Fibroblast of villous mesenchyme (primary cell): ENCODE data around the gene MSL1. TPM values are rescaled to one million over a fixed set of nuclear protein-coding genes. Genes with fewer than 3 reads are reported as not detected.

Experiments
- DNase-seq: peaks from one replicate; pipeline ENCODE4 v3.0.0-alpha.2; 2010; ENCODE audit warnings: low read depth
- H3K4me3 ChIP-seq: 2 replicates; pipeline ENCODE4 v1.5.1; 2011; ENCODE audit warnings: low read depth, mild to moderate bottlenecking, low read length
- total RNA-seq: library from RNA; depleted of rRNA; stranded (reverse); fragments of >200 nt; gene quantifications from 2 replicates; pipeline ENCODE4 v1.2.3, GENCODE V29; 2012
- TF ChIP-seq, protein P1 (sequence below): IDR thresholded peaks from 2 replicates; pipeline ENCODE4 v1.5.1; 2012; ENCODE audit warnings: low read depth, mild to moderate bottlenecking, low read length; ENCODE audit not compliant: insufficient read depth

MSL1 gene, protein sequence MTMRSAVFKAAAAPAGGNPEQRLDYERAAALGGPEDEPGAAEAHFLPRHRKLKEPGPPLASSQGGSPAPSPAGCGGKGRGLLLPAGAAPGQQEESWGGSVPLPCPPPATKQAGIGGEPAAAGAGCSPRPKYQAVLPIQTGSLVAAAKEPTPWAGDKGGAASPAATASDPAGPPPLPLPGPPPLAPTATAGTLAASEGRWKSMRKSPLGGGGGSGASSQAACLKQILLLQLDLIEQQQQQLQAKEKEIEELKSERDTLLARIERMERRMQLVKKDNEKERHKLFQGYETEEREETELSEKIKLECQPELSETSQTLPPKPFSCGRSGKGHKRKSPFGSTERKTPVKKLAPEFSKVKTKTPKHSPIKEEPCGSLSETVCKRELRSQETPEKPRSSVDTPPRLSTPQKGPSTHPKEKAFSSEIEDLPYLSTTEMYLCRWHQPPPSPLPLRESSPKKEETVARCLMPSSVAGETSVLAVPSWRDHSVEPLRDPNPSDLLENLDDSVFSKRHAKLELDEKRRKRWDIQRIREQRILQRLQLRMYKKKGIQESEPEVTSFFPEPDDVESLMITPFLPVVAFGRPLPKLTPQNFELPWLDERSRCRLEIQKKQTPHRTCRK
- total RNA-seq: 64.4 and 73.0 TPM in 2 replicates

GRCh38 chr17:40121181-40122135 is at the start of gene MSL1:
Gene MSL1 (plus strand): TSS chr17:40121971. CDS start chr17:40122613, 642 bp downstream.
- TF ChIP-seq, protein P1, sequence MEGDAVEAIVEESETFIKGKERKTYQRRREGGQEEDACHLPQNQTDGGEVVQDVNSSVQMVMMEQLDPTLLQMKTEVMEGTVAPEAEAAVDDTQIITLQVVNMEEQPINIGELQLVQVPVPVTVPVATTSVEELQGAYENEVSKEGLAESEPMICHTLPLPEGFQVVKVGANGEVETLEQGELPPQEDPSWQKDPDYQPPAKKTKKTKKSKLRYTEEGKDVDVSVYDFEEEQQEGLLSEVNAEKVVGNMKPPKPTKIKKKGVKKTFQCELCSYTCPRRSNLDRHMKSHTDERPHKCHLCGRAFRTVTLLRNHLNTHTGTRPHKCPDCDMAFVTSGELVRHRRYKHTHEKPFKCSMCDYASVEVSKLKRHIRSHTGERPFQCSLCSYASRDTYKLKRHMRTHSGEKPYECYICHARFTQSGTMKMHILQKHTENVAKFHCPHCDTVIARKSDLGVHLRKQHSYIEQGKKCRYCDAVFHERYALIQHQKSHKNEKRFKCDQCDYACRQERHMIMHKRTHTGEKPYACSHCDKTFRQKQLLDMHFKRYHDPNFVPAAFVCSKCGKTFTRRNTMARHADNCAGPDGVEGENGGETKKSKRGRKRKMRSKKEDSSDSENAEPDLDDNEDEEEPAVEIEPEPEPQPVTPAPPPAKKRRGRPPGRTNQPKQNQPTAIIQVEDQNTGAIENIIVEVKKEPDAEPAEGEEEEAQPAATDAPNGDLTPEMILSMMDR: no peak
- H3K4me3 ChIP-seq: peak within 1 kb of the TSS; percentile 92
- peak; percentile 84 for DNase-seq

GRCh38 chr17:40072040-40072734 is 49.6 kb upstream of the MSL1 start:
- no peak overlapping the region for H3K4me3 ChIP-seq
- TF ChIP-seq, protein P1: no peak
- peak; percentile 52 for DNase-seq

DNA sequence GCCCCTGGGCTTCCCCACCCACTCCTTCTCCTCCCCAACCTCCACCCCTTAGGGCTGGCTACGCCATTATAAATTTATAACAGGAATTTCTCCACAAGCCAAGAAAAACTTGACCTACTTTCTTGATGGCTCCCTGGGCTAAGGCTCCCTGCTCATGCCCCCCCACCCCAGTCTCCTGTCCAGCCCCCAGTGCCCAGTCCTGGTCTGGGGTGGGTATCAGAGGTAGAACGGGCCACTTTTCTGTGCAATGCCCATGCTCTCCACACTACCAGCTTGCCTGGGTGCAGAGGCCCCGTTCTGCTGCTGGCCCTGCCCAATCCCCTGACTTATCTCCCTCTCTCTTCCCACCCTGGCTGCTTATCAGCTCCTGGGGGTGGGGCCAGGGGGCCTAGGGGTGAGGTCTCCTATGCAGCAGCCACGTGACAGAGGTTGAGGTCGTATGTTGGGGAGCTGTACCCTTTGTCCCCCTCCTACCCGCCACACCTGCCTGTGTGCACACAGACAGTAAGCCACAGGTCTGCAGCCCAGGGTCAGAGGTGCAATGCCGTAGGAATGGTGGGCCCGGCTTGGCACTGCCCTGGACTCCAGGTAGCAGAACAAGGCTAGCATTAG is 48.9 kb upstream of the MSL1 start:
- TF ChIP-seq, protein P1: no peak
- no peak for DNase-seq
- H3K4me3 ChIP-seq: no peak overlapping the region

DNA sequence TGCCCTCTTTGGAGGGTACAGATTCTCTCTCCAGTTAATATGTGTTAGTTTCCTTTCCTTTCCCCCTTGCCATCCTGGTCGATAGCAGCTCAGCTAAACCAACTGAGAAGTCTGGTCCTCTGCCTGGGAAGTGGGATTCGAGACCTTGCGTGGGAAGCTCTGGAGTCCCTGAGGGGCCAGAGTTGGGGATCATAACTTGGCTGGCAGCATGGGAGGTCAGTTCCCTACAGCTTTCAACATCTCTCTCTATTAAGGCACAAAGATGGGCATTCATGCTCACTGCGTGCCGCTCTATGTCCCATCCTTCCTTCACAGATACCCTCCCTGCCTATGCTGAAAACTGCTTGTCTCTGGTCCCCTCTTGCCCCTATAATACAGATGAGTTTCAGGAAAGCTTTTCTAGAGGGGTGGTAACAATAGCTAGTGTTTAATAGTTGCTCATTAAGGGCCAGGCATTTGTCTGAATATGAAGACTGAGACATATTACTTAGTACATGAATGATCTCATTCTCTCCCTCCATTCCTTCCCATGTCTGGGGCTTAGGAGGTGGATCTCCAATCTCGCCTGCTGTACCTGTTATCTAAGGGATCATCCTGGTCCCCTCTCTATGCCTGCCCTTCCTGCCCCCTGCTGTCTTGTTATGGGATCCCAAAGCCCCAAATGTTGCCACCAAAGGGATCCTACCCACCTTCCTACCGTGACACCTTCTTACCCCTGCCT is 48.2 kb upstream of the MSL1 start:
- no peak for DNase-seq
- TF ChIP-seq, protein P1: no peak

GRCh38 chr17:40074175-40074512 is 47.6 kb upstream of the MSL1 start:
- no peak overlapping the region for H3K4me3 ChIP-seq
- DNase-seq: no peak
- TF ChIP-seq, protein P1: no peak

More for the DNA sequence above, 48.2 kb upstream of the MSL1 start:
- no peak overlapping the region for H3K4me3 ChIP-seq
